Measurements from ENCODE around the gene SIRPG.
A peak's percentile ranks its signal among the peaks of the same experiment; 100 is the strongest.

SIRPG gene

DNA sequence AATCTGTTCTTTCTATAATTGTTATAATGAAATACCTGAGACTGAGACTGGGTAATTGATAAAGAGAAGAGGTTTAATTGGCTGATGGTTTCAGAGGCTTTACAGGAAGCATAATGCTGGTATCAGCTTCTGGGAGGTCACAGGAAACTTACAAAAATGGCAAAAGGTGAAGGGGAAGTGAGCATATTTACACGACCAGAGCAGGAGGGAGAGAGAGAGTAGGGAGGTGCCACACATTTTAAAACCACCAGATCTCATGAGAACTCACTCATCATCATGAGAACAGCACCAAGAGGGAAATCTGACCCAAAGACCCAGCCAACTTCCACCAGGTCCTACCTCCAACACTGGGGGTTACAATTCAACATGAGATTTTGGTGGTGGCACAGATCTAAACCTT is 35.1 kb downstream of the SIRPG start:
- H3K4me3 ChIP-seq (replicated peaks; ENCODE audit: insufficient read depth, low read length): no peak overlapping the region
- no peaks in the 10 kb centered on the region for H3K27me3 ChIP-seq (ENCODE audit: insufficient read depth, poor library complexity, severe bottlenecking)
- DNase-seq (ENCODE audit: low read depth in 1 of 2, low spot score in 1 of 2): peak; percentile 56 to 69
- H3K27ac ChIP-seq (replicated peaks): peak overlapping the region; percentile 90
- TF ChIP-seq SPI1 (IDR thresholded peaks at IDR 0.05; ENCODE audit: borderline replicate concordance, low read depth) (peak; percentile 87), GABPA (IDR thresholded peaks at IDR 0.05; ENCODE audit: low read depth) (no peak)

DNA sequence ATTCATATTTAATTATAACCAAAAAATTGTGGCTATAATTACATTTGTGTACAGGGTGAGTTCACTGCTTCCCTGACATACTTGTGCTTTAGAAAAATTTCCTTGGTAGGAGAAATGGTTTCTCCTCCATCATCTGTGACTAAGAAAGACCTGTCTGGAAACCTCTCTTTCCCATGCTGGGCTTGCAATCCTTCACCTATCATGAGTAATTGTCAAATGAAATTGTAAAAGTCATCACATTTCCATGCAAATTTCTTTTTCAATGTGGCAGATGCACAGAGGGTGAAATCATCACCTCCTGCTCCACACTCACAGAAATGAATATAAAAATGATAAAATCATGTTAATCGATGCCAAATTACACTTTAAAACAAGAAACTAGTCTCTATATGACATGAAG is 36.3 kb downstream of the SIRPG start:
- H3K4me3 ChIP-seq (replicated peaks; ENCODE audit: insufficient read depth, low read length): no peak overlapping the region
- TF ChIP-seq GABPA (IDR thresholded peaks at IDR 0.05; ENCODE audit: low read depth) (no peak), POLR2AphosphoS5 (IDR thresholded peaks at IDR 0.05; ENCODE audit: low read depth) (no peak), CTCF (IDR thresholded peaks at IDR 0.05; ENCODE audit: insufficient read depth, low read length) (no peak), REST (IDR thresholded peaks at IDR 0.05; ENCODE audit: insufficient replicate concordance, low read depth) (no peak), SPI1 (IDR thresholded peaks at IDR 0.05; ENCODE audit: borderline replicate concordance, low read depth) (no peak)
- peak overlapping the region; percentile 90 for H3K27ac ChIP-seq (replicated peaks)
- H3K27me3 ChIP-seq (ENCODE audit: insufficient read depth, poor library complexity, severe bottlenecking): no peaks in the 10 kb centered on the region
- DNase-seq (ENCODE audit: low read depth in 1 of 2, low spot score in 1 of 2): no peak

GRCh38 chr20:1619861-1620444 is 37.6 kb downstream of the SIRPG start, which contains the start of gene SIRPB1:
SIRPB1 (minus strand) TSS chr20:1620009; CDS start chr20:1619944, 65 bp downstream.
- DNase-seq (ENCODE audit: low read depth in 1 of 2, low spot score in 1 of 2): peak; percentile 91 to 92
- TF ChIP-seq SPI1 (IDR thresholded peaks at IDR 0.05; ENCODE audit: borderline replicate concordance, low read depth) (peak; percentile 97), POLR2AphosphoS5 (IDR thresholded peaks at IDR 0.05; ENCODE audit: low read depth) (peak; percentile 97), CTCF (IDR thresholded peaks at IDR 0.05; ENCODE audit: insufficient read depth, low read length) (no peak), REST (IDR thresholded peaks at IDR 0.05; ENCODE audit: insufficient replicate concordance, low read depth) (peak; percentile 31), GABPA (IDR thresholded peaks at IDR 0.05; ENCODE audit: low read depth) (0 out of 2 replicates have a peak, but pooled peaks have one; percentile 47)
- Histone ChIP-seq H3K27ac (replicated peaks) (peak within 1 kb of the TSS; percentile 90), H3K27me3 (ENCODE audit: insufficient read depth, poor library complexity, severe bottlenecking) (no peaks in the 10 kb centered on the region), H3K4me3 (replicated peaks; ENCODE audit: insufficient read depth, low read length) (peak within 1 kb of the TSS; percentile 67)

GRCh38 chr20:1618954-1619540 is 38.5 kb downstream of the SIRPG start:
- peak; percentile 84 for TF ChIP-seq SPI1 (IDR thresholded peaks at IDR 0.05; ENCODE audit: borderline replicate concordance, low read depth)
- TF ChIP-seq CTCF (IDR thresholded peaks at IDR 0.05; ENCODE audit: insufficient read depth, low read length): no peak
- no peaks in the 10 kb centered on the region for H3K27me3 ChIP-seq (ENCODE audit: insufficient read depth, poor library complexity, severe bottlenecking)
- peak overlapping the region; percentile 67 for H3K4me3 ChIP-seq (replicated peaks; ENCODE audit: insufficient read depth, low read length)
- peak overlapping the region; percentile 90 for H3K27ac ChIP-seq (replicated peaks)
- DNase-seq (ENCODE audit: low read depth in 1 of 2, low spot score in 1 of 2): peak; percentile 81

Data from HL-60 (cell line).